ENCODE results near the gene FBXW8.

The FBXW8 gene

DNA sequence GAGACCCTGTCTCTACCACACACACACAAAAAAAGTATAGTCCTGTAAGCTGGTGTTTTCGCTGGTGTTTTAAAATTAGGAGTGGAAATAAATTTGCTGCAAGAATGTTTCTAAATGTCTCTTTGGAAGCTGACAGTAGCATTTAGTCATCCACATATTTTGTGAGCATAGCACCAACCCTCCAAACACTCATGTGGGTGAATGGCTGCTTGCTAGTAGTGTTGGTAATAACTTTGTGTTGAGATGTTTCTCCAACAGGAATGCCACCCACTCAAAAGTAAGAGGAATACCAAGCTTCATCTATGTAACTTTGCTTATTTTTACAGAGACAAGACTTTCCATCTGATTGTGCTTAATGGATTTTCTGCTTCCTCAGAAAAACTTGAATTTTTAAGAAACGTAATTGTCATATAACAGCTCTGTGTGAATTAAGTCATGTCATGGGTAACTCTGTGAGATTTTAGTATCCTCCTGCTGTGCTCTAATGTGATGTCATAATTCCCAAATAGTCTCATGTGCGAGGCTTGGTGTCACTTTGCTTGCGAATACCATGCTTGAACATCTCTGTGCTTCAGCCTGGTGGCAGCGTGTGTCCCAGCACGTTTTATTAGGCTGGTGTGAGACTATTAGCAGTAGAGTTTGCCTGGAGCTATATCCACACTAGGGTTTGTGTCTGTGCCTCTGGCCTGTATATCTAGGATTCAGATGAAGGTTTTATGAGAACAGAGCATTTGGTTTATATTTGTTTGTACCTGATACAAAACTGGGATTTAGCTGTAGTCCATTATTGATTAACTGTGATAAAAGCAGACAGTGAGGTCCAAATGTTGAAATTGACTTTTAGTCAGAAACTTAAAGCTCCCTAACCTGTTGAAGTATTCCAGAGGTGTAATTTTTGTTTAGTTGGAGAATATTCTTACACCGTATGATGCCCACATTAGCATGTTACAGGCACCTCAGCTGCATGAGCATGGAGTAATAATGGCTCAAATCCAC is 80.5 kb downstream of the FBXW8 start:
- peak; percentile 51 for DNase-seq (ENCODE audit: low read depth)

DNA sequence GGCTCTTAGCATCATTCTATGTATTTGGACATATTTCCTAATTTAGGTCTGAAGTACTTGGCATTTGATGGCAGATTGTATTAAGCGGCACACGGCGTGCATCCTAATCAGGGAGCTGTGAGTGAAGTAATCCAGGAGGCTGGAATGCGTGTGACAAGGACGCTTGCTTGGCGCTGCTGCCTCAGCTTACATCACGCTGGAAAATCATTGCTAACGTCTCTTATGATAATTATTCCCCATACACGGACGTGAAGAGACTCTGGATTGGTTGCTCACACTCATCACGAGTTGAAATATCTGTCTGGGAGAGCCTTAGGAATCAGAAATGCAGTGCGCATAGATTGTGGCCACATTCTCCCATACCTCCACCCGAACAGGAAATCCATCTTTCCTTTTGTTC is 85.3 kb downstream of the FBXW8 start:
- no peak for DNase-seq (ENCODE audit: low read depth)

DNA sequence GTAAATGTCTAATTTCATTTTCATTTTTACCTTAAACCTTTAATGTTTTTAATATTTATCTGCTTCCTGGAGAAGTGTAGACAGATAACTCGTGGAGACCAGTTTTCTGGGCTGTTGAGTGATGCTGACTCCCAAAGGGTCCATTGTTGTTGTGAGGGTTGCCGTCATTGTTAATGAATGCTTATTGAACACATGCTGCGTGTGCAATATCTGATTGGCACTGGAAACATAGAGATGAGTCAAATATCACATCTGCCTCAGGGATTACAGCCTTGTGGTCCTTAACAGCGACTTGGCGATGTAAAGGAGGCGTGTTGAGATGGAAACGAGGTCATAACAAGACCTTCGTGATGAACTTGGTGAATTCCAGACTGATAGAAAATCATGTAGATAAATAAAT is 85.9 kb downstream of the FBXW8 start:
- DNase-seq (ENCODE audit: low read depth) = no peak

DNA sequence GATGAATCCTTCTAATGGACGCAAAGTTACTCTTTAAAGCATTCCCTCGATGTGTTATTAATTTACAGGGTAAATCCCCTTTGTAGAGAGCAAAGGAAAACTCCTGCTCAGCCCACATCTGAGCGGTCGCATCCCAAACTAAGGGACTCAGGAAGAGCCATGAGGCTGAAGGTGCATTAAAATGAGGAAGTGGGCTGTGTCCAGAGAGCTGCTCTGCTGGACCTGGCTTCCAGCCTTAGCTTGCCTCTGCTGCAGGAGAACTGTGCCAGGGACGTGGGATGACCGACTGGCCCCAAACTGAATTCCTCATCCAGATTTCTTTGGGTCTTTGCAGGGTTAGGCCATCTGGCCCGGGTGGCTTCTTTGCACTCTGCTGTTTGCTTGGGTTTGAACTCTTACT is 88.3 kb downstream of the FBXW8 start:
- DNase-seq (ENCODE audit: low read depth) = no peak

DNA sequence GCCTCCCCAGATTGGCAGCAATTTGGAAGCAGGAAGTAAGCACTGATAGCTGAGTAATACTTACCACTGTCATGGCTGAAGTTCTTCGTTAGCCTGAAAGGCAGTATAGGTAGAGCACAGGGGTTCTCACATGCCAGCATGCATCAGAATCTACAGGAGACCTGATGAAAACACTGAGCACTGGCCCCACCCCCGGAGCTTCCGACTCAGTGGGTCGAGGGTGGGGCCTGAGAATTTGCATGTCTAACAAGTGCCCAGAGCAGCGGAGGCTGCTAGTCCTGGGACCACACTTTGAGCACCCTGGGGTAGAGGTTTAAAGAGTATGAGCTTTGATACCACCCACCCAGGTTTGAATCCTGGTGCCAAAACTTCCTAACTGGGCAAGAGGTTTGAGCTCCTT is 89.6 kb downstream of the FBXW8 start:
- DNase-seq (ENCODE audit: low read depth) = no peak

DNA sequence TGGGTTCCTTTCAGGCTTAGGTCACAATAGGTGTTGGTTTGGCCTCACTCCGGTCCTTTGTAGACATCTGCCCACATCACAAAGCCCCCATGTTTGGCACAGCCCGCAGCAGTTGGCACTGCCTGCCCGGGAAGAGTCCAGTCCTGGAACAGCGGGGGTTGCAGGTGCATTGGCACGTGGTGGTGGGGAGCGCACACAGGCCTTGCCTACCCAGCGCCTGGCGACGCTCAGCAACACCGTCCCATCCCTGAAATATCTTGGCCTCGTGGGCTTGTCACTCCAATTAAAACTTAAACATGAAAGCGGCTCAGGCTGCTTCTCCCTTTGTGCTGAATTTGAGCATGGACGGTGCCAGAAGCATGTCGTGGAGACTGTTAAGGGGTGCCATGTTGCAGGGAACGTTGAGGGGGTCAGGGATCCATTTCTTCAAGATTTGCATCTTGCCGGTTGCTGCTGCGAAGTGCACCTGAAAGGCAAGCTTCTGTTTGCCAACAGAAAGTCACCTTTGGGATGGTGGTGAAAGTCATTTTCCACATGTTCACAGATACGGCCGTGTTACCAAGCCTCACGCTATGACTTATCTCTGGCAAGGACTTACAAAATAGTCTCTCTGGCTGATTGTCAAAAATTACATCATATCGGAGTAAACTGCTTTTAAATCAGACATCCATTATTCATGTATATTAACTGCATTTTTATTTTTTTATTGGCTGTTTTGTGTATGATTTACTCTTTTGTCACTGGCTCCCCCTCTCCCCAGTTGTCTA is 91.5 kb downstream of the FBXW8 start:
- DNase-seq (ENCODE audit: low read depth) = peak; percentile 45

DNA sequence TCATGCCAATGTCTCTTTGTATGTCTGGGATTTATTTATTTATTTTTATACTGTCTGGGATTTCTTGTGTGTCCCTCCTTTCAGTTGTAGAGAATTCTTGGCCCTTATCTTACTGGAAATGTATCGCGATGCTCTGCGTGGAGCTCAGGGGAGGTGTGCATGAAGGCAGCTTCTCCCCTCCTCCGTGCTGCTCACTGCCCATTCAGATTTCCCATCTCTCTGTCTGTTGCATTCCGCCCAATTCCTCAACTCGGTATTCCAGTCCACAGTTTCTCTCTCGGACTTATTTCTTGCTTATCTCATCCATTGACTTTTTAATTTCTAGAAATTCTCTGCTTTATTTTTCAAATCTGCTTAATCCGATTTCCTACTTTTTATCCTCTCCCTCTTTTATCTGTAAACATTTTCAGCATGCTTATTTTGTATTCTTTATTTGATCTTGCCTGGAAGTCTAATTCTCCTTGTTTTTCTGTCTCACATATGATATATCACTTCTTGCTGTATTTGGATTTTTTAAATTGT is 93.2 kb downstream of the FBXW8 start:
- DNase-seq (ENCODE audit: low read depth) = no peak

DNA sequence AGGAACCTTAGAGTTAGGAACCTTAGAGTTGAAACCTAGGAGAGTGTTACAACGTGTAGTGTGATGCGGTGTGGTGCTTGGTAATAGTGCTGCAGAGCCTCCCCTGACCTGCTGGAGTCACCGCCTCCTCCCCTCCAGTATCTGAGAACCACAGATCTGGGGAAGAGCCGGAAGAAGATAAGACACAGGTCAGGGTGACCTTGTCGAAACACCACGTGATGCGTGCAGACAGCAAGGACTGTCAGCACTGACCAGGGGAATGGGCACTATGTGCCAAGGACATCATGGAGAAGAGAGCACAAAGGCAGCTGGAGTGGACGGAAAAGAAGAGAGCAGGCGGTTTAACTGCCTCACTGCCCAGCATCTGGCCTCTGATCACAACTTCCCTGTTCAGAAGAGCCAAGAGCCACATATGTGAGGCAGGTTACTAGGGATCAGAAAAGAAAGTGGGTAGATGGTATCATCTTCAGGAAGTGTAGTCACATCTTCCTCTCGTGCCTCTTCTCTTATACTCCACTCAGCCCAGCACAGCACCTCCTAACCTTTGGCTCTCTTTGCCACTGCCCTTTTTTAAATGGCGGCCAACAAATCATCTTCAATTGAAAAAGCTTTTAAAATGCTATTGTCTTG is 94.8 kb downstream of the FBXW8 start:
- DNase-seq (ENCODE audit: low read depth) = no peak

DNA sequence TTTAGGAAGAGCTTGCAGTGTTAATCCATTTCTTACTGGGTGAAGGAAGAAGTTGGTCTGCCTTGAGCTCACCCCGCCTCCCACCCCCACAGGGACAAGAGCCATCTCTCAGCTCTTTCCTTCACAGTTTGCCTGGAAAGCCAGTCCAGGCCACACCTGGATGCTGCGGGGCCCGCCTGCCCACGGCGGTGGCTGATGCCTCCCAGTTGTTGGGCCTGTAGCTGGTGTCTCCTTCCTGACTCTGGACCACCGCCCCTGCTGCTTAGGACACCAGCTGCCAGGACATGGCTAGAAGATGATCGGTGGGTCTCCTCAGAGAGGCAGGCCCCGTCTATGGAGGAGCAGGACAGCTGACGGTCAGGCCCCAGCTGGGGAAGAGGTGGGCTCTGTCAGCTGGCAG is 95.6 kb downstream of the FBXW8 start:
- DNase-seq (ENCODE audit: low read depth) = no peak

DNA sequence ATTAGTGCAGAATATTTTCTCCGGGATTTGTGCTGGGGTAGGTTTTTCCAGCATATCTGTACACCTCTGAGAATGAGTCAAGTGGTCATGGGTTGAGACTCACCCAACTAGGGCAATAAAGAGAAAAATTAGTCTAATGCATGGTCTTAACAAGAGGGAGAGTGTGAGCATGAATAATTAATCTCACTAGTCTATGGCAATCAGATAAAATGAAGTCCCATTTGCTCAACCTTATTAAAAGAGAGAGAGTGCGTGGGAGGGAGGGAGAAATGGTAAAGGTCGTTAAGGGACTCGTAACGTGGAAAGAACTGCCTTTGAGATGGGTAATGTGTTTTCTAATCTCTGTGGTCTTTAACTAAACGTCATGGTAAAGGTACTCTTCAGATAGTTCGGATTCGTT is 96.8 kb downstream of the FBXW8 start:
- no peak for DNase-seq (ENCODE audit: low read depth)

DNA sequence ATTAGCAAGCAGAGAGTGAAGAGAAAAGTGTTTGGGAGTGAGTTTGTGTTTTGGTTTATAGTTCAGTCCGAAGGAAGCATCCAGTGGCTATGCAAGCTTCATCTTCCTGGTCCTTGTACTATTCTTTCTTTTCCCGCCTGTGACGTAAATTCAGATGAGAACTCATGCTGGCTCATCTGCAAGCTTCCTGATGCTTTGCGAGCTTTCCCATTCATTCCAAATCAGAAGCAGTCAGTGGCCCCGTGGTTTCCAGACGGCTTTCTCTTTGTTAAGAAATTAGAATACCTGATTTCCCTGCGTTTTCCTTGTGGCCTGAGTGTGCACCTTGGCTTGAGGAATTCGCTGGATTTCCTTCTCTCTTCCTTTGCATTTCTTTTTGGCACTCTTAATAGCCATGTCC is 99.0 kb downstream of the FBXW8 start:
- DNase-seq (ENCODE audit: low read depth) = no peak

DNA sequence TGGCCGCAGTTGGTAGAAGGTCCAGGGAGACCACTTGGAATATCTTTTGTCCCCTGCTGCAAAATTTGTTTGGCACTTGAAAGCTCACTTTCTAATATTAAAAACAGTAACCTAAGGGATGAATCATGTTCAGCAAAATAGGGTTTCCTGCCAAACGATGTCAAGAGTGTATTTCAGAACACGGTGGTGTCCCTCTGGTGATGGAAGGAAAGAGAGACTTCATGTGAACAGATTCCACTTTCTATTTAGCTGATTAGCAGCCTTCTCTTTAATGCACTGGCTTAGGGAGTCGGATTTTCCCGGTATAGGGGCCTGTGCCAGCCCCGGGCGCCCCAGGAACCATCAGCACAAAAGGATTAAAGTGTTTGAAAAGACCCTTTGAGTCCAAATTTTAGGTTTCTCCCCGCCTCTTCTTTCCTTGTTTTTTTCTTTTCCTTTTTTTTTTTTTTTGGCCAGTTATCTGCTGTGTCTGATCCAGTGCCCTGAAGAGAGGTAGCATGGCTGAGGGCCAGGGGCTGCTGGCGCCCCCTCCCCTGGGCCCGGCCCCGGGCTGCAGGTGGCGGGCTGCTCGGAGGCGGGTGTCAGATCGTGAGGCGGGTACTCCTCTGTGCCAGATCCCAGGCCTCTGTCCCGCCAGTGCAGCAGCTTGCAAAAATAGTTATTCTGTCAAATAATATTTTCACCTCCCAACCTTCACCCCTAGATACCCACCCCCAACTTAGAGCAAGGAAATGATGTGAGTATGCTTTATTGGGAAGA is 100.1 kb downstream of the FBXW8 start:
- DNase-seq (ENCODE audit: low read depth) = peak; percentile 45

DNA sequence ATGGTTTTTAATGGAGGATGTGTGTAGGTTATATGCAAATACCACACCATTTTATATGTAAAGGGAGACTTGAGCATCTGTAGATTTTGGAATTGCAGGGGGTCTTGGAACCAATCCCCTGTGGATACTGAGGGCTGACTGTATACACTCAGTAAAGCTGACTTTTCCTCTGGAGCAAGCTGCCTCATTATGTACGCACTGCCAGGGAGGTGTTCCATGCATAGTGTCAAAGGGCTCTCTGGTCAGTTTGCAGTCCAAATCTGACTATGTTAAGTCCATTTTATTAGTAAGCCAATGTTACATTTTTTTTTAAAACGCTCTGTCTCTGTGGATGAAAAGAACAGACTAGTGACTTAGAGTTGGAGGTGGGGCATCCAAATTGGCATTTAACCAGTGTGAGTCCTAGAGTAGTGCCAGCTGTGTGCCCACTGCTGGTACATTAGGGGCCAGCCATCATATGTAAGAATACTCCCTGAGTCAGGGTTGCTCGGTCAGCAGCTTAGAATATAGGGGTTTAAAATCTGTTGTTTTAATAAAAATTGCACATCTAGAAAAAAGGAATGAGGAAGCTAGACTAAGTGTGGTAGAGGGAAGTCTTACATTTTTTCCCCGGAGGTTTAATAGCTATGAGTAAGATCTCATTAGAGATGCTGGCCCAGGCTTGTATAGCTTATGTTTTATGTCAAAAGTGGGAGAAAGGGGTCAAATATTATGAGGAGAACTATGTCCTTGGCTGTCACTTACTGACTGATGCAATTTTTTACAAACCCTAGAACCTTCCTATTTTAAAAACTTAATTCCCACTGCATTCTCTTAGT is 101.4 kb downstream of the FBXW8 start:
- DNase-seq (ENCODE audit: low read depth) = peak; percentile 52

DNA sequence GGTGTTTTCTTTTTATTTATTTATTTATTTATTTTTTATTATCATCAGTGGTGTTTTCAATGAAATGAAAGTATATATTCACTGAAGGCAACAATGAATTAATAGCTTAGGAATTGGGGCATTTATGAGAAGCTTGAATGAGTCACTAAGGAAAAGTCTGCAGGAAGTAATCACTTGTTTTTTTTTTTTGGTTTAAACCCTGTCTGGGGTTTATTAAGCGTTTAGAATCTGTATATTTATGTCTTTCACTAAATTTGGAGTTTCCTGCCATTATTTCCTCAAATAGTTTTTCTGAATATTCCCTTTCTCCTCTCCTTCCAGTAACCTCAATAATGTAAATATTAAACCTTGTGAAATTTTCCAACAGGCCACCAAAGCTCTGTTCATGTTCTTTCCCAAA is 103.0 kb downstream of the FBXW8 start:
- DNase-seq (ENCODE audit: low read depth) = peak; percentile 67

DNA sequence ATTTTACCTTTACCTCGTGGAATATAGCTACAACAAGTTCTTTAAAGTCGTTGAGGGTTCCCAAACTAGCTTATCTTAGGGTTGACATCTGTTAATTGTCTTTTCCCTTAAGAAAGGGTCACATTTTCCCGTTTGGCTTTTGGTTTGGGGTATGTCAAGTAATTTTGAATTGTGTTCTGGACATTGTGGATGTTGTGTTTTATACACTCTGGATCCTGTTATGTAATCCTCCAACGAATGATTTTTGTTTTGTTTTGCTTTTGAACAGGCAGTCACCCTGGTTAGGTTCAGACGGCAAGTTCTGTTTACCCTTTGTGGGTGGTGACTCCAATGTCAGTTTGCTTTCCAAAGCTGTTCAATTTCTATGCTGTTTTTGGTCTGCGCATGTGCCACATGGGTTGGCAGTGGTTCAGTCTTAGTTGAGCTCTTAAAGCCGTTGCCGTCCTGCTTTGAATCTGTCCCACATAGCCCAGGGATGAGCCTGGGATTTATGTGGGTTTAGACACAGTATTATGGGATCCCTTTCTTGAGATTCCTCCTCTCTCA is 103.7 kb downstream of the FBXW8 start:
- no peak for DNase-seq (ENCODE audit: low read depth)

DNA sequence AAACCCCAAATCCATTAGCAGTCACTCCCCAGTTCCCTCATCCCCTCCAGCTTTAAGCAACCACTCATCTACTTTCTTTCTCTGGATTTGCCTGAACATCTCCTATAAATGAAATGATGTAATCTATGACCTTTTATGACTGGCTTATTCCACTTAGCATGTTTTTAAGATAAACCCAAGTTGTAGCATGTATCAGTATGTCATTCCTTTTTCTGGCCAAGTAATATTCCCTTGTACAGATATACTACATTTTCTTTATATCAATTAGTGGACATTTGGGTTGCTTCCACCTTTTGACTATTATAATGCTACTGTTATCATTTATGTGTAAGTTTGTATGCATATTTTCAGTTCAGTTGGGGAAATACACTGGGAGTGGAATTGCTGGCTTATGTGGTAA is 105.1 kb downstream of the FBXW8 start:
- no peak for DNase-seq (ENCODE audit: low read depth)

DNA sequence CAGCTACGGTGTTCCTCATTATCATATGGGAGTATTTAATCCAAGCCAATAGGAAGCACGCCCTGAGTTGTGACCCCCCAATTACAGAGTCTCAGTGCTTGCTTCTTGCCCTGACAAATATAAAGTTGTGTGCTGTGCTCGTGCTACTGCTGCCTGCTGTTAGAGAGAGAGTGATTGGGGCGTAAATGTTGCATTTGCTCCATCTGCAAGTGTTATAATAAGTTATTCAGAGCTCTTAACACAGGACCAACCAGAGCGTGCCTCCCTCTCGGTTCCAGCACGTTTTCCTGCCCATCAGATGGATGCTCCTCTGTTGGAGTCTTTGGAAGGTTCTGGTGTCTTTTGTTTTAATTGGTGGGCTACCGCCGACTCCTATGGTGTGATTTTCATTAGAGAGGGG is 107.1 kb downstream of the FBXW8 start:
- no peak for DNase-seq (ENCODE audit: low read depth)

DNA sequence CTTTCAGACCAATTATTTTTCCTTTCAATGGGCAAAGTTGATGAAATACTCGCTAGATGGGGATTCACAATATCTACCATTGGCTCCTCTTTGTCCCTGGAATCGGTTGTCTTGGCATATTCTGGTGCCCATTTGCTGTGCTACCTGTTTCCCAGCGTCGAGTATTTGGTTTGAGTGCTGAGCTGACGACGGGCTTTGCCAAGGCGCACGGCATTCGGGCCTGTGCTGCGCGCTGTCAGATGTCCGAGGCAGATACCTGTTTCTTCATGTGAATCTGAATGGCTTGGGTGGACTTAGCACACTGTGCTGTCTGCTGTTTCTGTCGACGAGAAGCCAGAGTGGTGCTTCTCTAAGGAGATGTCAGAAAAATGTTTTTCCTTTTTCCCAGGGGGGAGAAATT is 107.5 kb downstream of the FBXW8 start:
- no peak for DNase-seq (ENCODE audit: low read depth)

DNA sequence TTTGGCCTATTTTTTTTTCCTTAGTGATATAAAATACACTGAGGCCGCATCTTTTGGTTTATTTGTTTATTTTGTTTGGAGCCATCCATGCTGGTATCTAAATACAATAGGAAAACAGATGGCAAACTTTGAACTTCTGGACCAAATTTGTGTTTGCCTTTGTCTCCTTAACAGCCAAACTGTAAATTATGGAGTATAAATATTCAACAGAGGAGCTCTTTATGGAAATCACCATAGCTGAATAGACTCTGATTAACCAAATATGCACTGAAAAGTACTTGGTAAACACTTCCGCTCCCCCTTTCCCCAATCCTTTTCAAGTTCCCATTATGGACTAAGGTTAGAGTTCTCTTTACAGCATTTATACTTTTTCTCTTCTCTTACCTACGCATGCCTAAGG is 107.9 kb downstream of the FBXW8 start:
- DNase-seq (ENCODE audit: low read depth) = no peak

DNA sequence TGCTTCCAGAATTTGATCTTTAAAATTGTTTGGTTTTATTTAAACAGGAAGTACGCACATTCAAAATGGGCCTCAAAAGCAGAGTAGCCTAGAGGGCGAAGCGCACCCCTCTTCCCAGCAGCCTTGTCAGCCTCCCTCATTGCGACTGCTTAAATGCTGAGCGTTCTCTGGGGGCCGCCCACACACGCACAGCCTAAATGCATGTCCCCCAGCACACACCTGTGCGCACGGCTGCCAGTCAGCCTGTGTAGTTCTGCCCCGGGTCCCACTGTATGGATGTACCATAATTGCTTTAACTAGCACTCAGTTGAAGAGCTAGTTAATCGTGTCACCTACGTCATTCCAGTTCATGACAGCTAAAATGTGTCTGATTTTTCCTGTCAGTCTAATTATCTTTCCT is 109.1 kb downstream of the FBXW8 start:
- DNase-seq (ENCODE audit: low read depth) = no peak

Measured in iris pigment epithelial cell (primary cell).